Thymus (tissue), 14 donors: Measurements from ENCODE around the gene EBI3. TPM values are rescaled to one million over a fixed set of nuclear protein-coding genes. Genes with fewer than 3 reads are reported as not detected.
A peak's percentile ranks its signal among the peaks of the same experiment; 100 is the strongest.

ENCODE experiments used
- DNase-seq, 9 donors: peaks; one replicate each; pipeline ENCODE4 v3.0.0-alpha.2; 2013; ENCODE audit warnings: low spot score in 9 of 9, low read depth in 6 of 9, missing footprints in 1 of 9
- H3K27ac ChIP-seq, 2 donors: one replicate each; pipeline ENCODE4 v1.5.1; 2013; ENCODE audit warnings: control low read depth in 1 of 2, low read depth in 1 of 2, low read length in 1 of 2, mild to moderate bottlenecking in 1 of 2, moderate library complexity in 1 of 2
- H3K27me3 ChIP-seq, 2 donors: one replicate each; pipeline ENCODE4 v1.5.1; 2013; ENCODE audit warnings: low read length in 1 of 2; ENCODE audit not compliant: control insufficient read depth in 2 of 2, insufficient read depth in 1 of 2
- H3K36me3 ChIP-seq, 2 donors: one replicate each; pipeline ENCODE4 v1.5.1; 2013; ENCODE audit warnings: low read length in 1 of 2, mild to moderate bottlenecking in 1 of 2, moderate library complexity in 1 of 2; ENCODE audit not compliant: control insufficient read depth in 2 of 2, insufficient read depth in 2 of 2
- H3K4me1 ChIP-seq, 2 donors: one replicate each; pipeline ENCODE4 v1.5.1; 2013; ENCODE audit warnings: low read length in 2 of 2; ENCODE audit not compliant: control insufficient read depth in 2 of 2, insufficient read depth in 2 of 2
- H3K4me3 ChIP-seq, 2 donors: one replicate each; pipeline ENCODE4 v1.5.1; 2013; ENCODE audit warnings: low read length in 2 of 2, control low read depth in 1 of 2, mild to moderate bottlenecking in 1 of 2
- H3K9me3 ChIP-seq, 2 donors: one replicate each; pipeline ENCODE4 v1.5.1; 2013; ENCODE audit warnings: low read length in 1 of 2, mild to moderate bottlenecking in 1 of 2; ENCODE audit not compliant: control insufficient read depth in 2 of 2, insufficient read depth in 1 of 2
- WGBS: extraction: QIAGEN DNeasy Blood & Tissue Kit; methylation state at CpG from one replicate; pipeline ENCODE4 v1.1.7; 2013; 5-methylcytosine and 5-hydroxymethylcytosine counted together
- long read RNA-seq, 10 donors: transcript quantifications; one replicate each; lab custom pipeline, GENCODE V29; 2026
- polyA plus RNA-seq: library from polyadenylated mRNA; stranded (reverse); fragments of 200-250 nt; gene quantifications from one replicate; pipeline ENCODE4 v1.2.3, GENCODE V29; 2013
- total RNA-seq: library from RNA; stranded (reverse); fragments of 120-200 nt; gene quantifications from one replicate; pipeline ENCODE4 v1.2.4, GENCODE V29; 2013
- donor health status: healthy.

The EBI3 gene
- total RNA-seq (5.7 TPM), polyA plus RNA-seq (16.2 TPM)
- long read RNA-seq, donor 1, partial matches to known transcripts = 0 of 1 reads
- long read RNA-seq, donor 1, other reads (novel, unspliced or antisense) = 0 of 1 reads
- long read RNA-seq, donor 2, transcript EBI3-201 (5 exons, 1,186 nt) = major isoform, 19 of 40 reads
- long read RNA-seq, donor 2, partial matches to known transcripts = 21 of 40 reads
- long read RNA-seq, donor 2, other reads (novel, unspliced or antisense) = 0 of 40 reads
- long read RNA-seq, donor 3, transcript EBI3-201 (5 exons, 1,186 nt) = major isoform, 7 of 7 reads
- long read RNA-seq, donor 3, partial matches to known transcripts = 0 of 7 reads
- long read RNA-seq, donor 3, other reads (novel, unspliced or antisense) = 0 of 7 reads
- long read RNA-seq, donor 4, transcript EBI3-201 (5 exons, 1,186 nt) = major isoform, 5 of 5 reads
- long read RNA-seq, donor 4, partial matches to known transcripts = 0 of 5 reads
- long read RNA-seq, donor 4, other reads (novel, unspliced or antisense) = 0 of 5 reads
- long read RNA-seq, donor 5, transcript EBI3-201 (5 exons, 1,186 nt) = major isoform, 18 of 18 reads
- long read RNA-seq, donor 5, partial matches to known transcripts = 0 of 18 reads
- long read RNA-seq, donor 5, other reads (novel, unspliced or antisense) = 0 of 18 reads
- long read RNA-seq, donor 6, transcript EBI3-201 (5 exons, 1,186 nt) = major isoform, 9 of 16 reads
- long read RNA-seq, donor 6, partial matches to known transcripts = 7 of 16 reads
- long read RNA-seq, donor 6, other reads (novel, unspliced or antisense) = 0 of 16 reads
- long read RNA-seq, donor 7, transcript EBI3-201 (5 exons, 1,186 nt) = major isoform, 8 of 27 reads
- long read RNA-seq, donor 7, partial matches to known transcripts = 19 of 27 reads
- long read RNA-seq, donor 7, other reads (novel, unspliced or antisense) = 0 of 27 reads
- long read RNA-seq, donor 8, partial matches to known transcripts = 0 of 2 reads
- long read RNA-seq, donor 8, other reads (novel, unspliced or antisense) = 0 of 2 reads
- long read RNA-seq, donor 9, partial matches to known transcripts = 0 of 4 reads
- long read RNA-seq, donor 9, other reads (novel, unspliced or antisense) = 0 of 4 reads
- long read RNA-seq, donor 10, partial matches to known transcripts = 0 of 2 reads
- long read RNA-seq, donor 10, other reads (novel, unspliced or antisense) = 0 of 2 reads

DNA sequence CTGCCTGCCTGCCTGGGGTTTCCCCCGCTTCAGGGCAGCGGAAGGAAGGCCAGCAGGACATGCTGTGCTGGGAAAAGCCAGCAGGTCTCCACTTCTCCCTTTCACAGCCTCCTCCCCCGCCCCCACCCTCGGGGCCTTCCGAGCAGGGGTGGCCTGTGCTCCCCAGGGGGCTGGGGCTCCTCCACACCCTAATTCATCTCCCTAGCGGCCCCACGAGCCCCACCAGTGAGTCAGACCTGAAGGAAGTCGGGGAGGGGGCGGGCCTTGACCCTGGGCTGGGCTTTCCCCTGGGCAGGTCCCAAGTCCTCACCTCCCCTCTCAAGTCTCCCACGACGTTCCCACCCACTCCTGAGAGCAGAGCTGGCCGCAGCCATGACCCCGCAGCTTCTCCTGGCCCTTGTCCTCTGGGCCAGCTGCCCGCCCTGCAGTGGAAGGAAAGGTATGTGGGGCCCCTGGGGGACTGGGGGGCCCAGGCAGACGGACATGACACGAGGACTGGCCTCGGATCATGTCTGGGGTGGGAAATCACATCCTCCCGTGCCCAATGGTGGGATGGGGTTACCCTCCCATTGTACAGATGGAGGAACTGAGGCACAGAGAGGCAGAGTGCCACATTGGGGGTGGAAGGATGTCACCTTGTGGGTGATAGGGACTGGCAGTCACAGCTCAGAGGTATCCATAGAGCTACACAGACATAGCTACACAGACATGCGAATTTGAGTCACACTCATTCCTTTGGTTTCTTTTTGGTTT, at the start of gene EBI3:
Gene EBI3 (plus strand): TSS at position 345 of the 753 bp plus-strand sequence. CDS start 28 bp downstream, at position 373.
- Histone ChIP-seq H3K9me3 (peaks cover 0 to 5% of the 10 kb centered on the region in 2 donors), H3K4me3 (no peak within 1 kb of the TSS), H3K27ac (no peak within 1 kb of the TSS), H3K36me3 (no peaks in the 10 kb centered on the region), H3K4me1 (peaks cover 0 to 4% of the 10 kb centered on the region in 2 donors), H3K27me3 (peaks cover 0 to 21% of the 10 kb centered on the region in 2 donors)
- no peak for DNase-seq
- 21% methylated on average over 19 of the region's 19 CpGs for WGBS

DNA sequence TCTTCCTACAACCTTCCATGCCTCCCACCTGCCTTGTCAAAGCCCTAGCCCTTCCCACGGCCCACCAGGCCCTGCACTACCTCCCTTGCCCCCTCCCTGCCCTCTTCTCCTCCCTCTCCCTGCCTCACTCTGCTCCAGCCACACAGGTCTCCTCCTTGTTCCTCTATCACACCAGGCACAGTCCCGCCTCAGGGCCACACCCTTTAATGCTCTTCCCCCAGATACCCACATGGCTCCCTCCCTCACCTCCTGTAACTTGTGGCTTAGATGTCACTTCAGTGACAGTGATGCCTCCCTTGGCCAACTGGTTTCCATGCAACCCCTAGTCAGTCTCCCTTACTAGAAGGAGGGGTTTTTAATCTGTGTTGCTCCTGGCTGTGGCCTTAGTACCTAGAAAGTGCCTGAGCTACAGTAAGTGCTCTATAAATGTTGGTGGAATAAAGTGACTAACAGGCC, 48.2 kb upstream of the EBI3 start:
- Histone ChIP-seq H3K4me1 (peaks cover 6 to 26% of the 10 kb centered on the region in 2 donors), H3K27me3 (peaks cover 0 to 14% of the 10 kb centered on the region in 2 donors), H3K4me3 (peak overlapping the region in 1 of 2 donors; percentile 79), H3K9me3 (no peaks in the 10 kb centered on the region), H3K27ac (no peak overlapping the region), H3K36me3 (peaks cover 14 to 31% of the 10 kb centered on the region in 2 donors)
- WGBS = 95% methylated on average over 2 of the region's 2 CpGs
- no peak for DNase-seq

DNA sequence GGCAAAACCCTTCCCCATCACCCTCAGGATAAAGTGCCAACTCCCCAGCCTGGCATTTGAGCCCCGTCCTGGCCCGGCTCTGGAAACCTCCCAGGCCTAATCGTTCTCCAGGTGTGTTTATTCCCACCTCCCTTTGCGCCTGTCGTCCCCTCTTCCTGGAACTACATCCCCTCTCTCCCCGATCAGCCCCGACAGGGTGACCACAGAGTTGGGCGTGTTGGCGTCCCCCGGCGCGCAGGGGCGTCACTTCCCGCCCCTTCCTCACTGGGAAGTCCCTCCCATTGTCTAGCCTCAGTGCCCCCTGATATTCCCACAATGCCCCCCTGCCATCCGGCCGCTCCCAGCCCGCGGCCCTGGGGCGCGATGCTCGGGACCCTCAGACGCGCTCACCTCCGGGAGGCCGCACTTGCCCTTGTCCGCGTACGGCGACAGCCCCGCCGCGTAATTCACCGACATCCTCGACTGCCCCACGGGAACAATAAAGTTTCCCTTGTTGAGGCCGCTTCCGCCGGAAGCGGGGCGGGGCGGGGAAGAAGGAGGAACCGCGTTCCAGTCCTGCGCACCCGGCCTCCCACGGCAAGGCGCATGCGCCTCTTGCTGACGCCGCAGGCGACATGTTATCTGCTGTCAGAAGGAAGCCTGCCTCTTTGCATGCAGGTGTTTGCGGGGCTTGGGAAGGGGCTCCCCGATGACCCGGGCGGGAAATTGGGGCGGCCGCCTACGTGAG, 47.1 kb upstream of the EBI3 start, which contains the start of the genes ANKRD24 and SIRT6:
Gene ANKRD24 (plus strand): TSS at position 606 of the 727 bp plus-strand sequence. CDS start 3,737 bp downstream, outside the sequence.
Gene SIRT6 (minus strand): TSS at position 480 of the 727 bp plus-strand sequence. CDS start 24 bp downstream, at position 456.
- Histone ChIP-seq H3K27me3 (peaks cover 0 to 18% of the 10 kb centered on the region in 2 donors), H3K4me1 (peaks cover 6 to 26% of the 10 kb centered on the region in 2 donors), H3K27ac (peak within 1 kb of the TSS; percentile 81 to 87), H3K36me3 (peaks cover 14 to 21% of the 10 kb centered on the region in 2 donors), H3K9me3 (no peaks in the 10 kb centered on the region), H3K4me3 (peak within 1 kb of the TSS; percentile 75 to 79)
- under 1% methylated on average over 58 of the region's 58 CpGs for WGBS
- peak; percentile 86 to 98 (median 94) for DNase-seq

- Histone ChIP-seq H3K36me3 (peaks cover 7 to 11% of the 10 kb centered on the region in 2 donors), H3K4me1 (peaks cover 6 to 26% of the 10 kb centered on the region in 2 donors), H3K27ac (no peak overlapping the region), H3K4me3 (no peak overlapping the region), H3K9me3 (no peaks in the 10 kb centered on the region), H3K27me3 (peaks cover 0 to 20% of the 10 kb centered on the region in 2 donors)
- 64% methylated on average over 23 of the region's 23 CpGs for WGBS
- no peak for DNase-seq
Observed at GRCh38 chr19:4183967-4184717, 45.2 kb upstream of the EBI3 start.

DNA sequence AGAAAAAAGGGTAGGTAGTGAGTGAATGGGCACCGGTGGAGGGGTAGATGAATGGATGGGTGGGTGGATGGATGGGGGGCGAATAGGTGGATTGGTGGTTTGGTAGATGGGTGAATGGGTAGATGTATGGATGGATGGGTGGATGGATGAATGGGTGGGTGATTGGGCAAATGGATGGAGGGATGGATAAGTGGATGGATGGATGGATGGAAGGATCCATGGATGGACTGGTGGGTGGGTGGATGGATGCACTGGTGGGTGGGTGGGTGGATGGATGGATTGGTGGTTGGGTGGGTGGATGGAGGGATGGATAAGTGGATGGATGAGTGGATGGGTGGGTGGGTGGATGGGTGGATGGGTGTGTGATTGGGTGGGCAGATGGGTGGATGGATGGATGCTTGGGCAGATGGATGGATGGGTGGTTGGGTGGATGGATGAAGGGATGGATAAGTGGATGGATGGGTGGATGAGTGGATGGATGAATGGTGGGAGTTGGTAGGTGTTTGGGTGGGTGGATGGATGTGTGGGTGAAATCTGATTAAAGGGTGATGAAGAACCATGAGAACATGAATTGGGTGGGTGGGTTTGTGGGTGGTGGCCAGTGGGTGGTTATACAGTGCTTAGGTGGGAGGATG, 44.5 kb upstream of the EBI3 start:
- no peak for DNase-seq
- no peak overlapping the region for H3K4me3 ChIP-seq
- no peaks in the 10 kb centered on the region for H3K9me3 ChIP-seq
- peaks cover 0 to 20% of the 10 kb centered on the region in 2 donors for H3K27me3 ChIP-seq
- 96% methylated on average over 2 of the region's 2 CpGs for WGBS
- H3K27ac ChIP-seq = no peak overlapping the region
- H3K36me3 ChIP-seq = peaks cover 4 to 6% of the 10 kb centered on the region in 2 donors
- peaks cover 6 to 26% of the 10 kb centered on the region in 2 donors for H3K4me1 ChIP-seq

DNA sequence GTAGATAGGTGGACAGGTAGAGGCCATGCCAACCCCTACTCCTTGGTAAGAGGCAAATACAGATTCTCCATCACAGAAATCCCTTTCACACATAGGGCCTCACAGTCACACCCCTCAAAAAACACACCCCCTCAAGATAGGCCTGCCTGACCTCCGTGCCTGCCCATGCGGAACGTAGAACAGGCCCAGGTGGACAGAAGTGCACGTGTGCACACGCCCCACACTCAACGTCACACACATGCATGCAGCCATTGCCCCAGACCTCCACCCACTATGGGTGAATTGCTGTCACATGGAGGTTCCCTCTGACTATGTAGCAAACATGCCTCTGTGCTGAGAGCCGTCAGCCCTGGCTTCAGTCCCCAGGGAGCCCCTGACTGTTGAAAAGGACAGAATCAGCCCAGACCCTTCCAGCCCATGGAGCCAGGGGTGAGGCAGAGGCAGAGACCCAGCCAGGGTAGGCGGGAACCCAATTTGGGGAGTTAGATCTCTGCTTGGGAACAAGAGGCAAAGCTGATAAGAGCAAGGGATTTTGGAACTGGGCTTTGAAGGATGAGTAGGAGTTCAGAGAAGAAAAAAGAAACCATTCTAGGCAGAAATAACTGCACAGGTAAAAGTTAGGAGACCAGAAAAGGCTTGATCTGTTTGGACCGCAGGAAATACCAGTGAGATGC, 43.8 kb upstream of the EBI3 start:
- Histone ChIP-seq H3K4me1 (peaks cover 6 to 21% of the 10 kb centered on the region in 2 donors), H3K9me3 (no peaks in the 10 kb centered on the region), H3K36me3 (peaks cover 2 to 3% of the 10 kb centered on the region in 2 donors), H3K4me3 (no peak overlapping the region), H3K27me3 (peaks cover 0 to 20% of the 10 kb centered on the region in 2 donors), H3K27ac (no peak overlapping the region)
- 84% methylated on average over 9 of the region's 9 CpGs for WGBS
- no peak for DNase-seq
